ENCODE results near the gene CFAP46. TPM values are rescaled to one million over a fixed set of nuclear protein-coding genes. Genes with fewer than 3 reads are reported as not detected.

CFAP46 gene
- total and polyA plus RNA-seq, 4 donors: 0.33 to 0.59 (median 0.42) TPM

- no peak for TF ChIP-seq CTCF (IDR thresholded peaks at IDR 0.05; ENCODE audit: low read depth, low read length, missing input control)
These were observed 25.9 kb downstream of the CFAP46 start (continued) for GRCh38 chr10:132916421-132916841.

- TF ChIP-seq FOXA2 (IDR thresholded peaks at IDR 0.05): no peak
- TF ChIP-seq HNF4A (conservative IDR thresholded peaks at IDR 0.05): no peak
- TF ChIP-seq ATF3 (IDR thresholded peaks at IDR 0.05): no peak
- TF ChIP-seq NR2F2 (IDR thresholded peaks at IDR 0.05): no peak
- TF ChIP-seq ZBTB33 (IDR thresholded peaks at IDR 0.05): no peak
- TF ChIP-seq TAF1 (conservative IDR thresholded peaks at IDR 0.05): no peak
- no peak for TF ChIP-seq CTCF (IDR thresholded peaks at IDR 0.05; ENCODE audit: low read depth, low read length, missing input control)
- TF ChIP-seq GABPA (IDR thresholded peaks at IDR 0.05 in 1 of 2, conservative IDR thresholded peaks at IDR 0.05 in 1 of 2): no peak
- no peak for TF ChIP-seq FOXA1 (IDR thresholded peaks at IDR 0.05)
- TF ChIP-seq HNF4G (IDR thresholded peaks at IDR 0.05): no peak
- no peak for TF ChIP-seq RAD21 (IDR thresholded peaks at IDR 0.05)
- no peak for TF ChIP-seq EGR1 (IDR thresholded peaks at IDR 0.05; ENCODE audit: low read depth in 2 of 2)
- no peak for TF ChIP-seq REST (IDR thresholded peaks at IDR 0.05)
- DNase-seq (ENCODE audit: low spot score): no peak
These were observed 27.0 kb downstream of the CFAP46 start for GRCh38 chr10:132915411-132915810.

More at GRCh38 chr10:132915411-132915810, 27.0 kb downstream of the CFAP46 start:
- H3K27me3 ChIP-seq (ENCODE audit: control insufficient read depth in 4 of 4, insufficient read depth in 4 of 4, low read length in 3 of 4): no peaks in the 10 kb centered on the region
- no peaks in the 10 kb centered on the region for H3K36me3 ChIP-seq (ENCODE audit: control insufficient read depth in 4 of 4, insufficient read depth in 3 of 4, low read depth in 1 of 4, low read length in 3 of 4)
- H3K9me3 ChIP-seq (ENCODE audit: control insufficient read depth in 4 of 4, low read length in 3 of 4): no peaks in the 10 kb centered on the region
- no peak overlapping the region for H3K9ac ChIP-seq (ENCODE audit: low read depth in 1 of 2, low read length in 2 of 2)
- H3K4me3 ChIP-seq (ENCODE audit: low read depth in 1 of 3, low read length in 3 of 3): no peak overlapping the region
- WGBS: 93% methylated on average over 30 of the region's 30 CpGs
- H3K27ac ChIP-seq (ENCODE audit: low read depth in 1 of 2, low read length in 2 of 2): no peak overlapping the region
- H3K4me1 ChIP-seq (ENCODE audit: control insufficient read depth in 4 of 4, insufficient read depth in 4 of 4, low read length in 3 of 4): no peaks in the 10 kb centered on the region

All from liver (tissue), 9 donors.